HG03469 (cell line): Measurements from ENCODE around the gene PHF14.
A peak's percentile ranks its signal among the peaks of the same experiment; 100 is the strongest.
"Not testable (repeated sequence)": the region's sequence is repeated elsewhere in the genome, so short reads cannot be mapped to it uniquely, and the experiment has no call there.

Experiments used
- ATAC-seq: cut with Tn5 transposase; IDR thresholded peaks from one replicate; pipeline ENCODE4 v1.9.1; 2021; ENCODE audit warnings: mild to moderate bottlenecking, moderate library complexity, moderate number of reproducible peaks; ENCODE audit not compliant: unreplicated experiment

The PHF14 gene

GRCh38 chr7:10973061-10973941 is at the start of gene PHF14:
TSS of gene PHF14 (plus strand) at chr7:10973872. CDS start at chr7:10974324, 452 bp downstream.
- ATAC-seq = peak; percentile 90

GRCh38 chr7:10924370-10924769 is 49.3 kb upstream of the PHF14 start:
- no peak for ATAC-seq

DNA sequence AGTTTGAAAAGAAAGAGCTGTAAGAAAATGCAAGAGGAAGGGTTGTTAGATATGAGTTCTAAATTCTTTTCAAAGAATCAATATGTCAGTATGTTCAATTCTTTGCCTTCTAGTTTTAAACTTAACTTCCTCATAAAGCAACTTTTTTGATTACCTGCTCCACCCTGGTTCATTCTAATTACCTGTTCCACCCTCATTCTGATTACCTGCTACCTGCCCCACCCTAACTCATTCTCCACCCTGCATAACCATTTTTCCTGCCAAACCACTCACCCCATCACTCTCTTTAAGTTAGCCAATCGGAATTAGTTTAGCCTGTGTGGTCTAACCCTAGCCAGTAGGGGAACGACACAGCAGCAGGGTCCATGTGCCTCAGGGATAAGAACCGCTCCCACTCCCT is 45.5 kb upstream of the PHF14 start:
- ATAC-seq = not testable (repeated sequence)

DNA sequence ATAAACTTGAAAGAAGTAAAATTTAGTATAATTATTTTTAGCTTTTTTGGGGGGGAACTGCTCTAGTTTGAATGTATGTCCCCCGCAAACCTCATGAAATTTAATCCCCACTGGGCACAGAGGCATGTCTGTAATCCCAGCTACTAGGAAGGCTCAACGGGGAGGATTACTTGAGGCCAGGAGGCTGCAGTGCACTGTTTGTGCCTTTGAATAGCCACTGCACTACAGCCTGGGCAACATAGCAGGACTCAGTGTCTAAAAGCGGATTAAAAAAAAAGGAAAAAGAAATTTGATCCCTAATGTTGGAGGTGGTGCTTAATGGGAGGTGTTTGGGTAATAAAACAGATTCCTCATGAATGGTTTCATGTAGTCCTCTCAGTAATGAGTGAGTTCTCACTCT is 43.1 kb upstream of the PHF14 start:
- ATAC-seq = no peak

GRCh38 chr7:10931161-10931560 is 42.5 kb upstream of the PHF14 start:
- ATAC-seq = no peak

- ATAC-seq = no peak
Measured at GRCh38 chr7:10934292-10934691, 39.4 kb upstream of the PHF14 start.

DNA sequence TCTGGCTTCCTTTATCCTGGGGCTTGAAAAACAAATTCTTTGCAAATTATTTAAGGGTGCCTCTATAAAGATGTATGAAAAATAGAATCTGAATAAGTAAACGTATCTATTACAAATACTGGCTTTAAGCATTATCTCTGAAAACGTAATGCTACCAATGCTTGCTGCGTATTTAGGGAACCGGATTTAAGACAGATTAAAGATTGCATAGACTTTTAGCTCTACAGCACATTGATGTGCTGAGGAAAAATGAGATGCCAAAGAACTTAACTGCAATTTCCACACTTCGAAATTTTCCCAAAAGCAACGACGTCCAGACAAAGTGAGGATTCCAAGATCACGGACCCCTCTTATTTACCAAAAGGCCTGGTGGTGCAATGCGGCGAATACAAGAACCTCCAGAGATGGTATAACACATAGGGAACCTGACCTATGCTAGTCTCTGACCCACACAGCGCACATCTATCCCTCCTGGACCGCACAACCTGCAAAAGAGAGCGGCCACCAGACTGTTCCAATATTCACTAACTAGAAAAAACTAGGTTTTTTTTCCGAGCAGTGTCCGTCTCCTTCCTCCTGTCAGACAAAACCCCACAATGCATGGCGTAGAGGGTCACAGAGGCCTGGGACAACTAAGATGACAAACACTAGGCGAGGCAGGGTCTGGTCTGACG is 34.3 kb upstream of the PHF14 start:
- ATAC-seq = peak; percentile 0

GRCh38 chr7:10939911-10940703 is 33.6 kb upstream of the PHF14 start:
- ATAC-seq = peak; percentile 85

- no peak for ATAC-seq
Measured at GRCh38 chr7:10940704-10941355, 32.8 kb upstream of the PHF14 start.

DNA sequence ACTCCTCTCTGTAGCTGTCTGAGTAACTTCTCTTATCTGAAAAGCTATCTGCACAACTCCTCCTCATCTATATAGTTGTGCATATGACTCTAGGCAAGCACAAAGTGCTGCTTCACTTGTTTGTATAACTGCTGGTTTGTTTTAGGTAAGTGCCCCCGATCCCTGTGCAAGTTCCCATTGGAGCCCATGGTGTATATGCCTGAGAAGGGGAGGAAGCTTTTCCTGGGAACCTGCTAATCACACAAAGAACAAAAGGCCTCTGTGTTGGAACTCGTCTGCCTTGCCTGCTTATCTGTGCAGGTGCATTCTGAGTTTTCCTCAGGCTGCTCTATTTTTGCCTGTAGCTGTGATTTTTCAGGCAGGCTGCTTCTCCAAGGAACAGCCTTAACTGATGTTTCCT is 23.2 kb upstream of the PHF14 start:
- no peak for ATAC-seq

GRCh38 chr7:10950974-10951578 is 22.6 kb upstream of the PHF14 start:
- not testable (repeated sequence) for ATAC-seq

DNA sequence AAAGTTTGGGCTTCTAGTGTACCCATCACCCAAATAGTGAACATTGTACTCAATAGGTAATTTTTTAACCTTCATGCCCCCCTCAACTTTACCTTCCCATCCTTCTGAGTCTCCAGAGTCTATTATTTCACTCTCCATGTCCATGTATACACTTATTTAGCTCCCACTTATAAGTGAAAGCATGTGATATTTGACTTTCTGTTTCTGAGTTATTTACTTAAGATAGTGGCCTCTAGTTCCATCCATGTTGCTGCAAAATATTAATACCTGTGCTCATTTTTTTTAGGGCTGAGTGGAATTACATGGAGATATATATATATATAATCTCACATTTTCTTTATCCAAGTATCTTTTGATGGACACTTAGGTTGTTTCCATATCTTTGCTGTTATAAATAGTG is 21.1 kb upstream of the PHF14 start:
- ATAC-seq = no peak

- ATAC-seq = not testable (repeated sequence)
Measured at GRCh38 chr7:10953078-10953750, 20.5 kb upstream of the PHF14 start.

DNA sequence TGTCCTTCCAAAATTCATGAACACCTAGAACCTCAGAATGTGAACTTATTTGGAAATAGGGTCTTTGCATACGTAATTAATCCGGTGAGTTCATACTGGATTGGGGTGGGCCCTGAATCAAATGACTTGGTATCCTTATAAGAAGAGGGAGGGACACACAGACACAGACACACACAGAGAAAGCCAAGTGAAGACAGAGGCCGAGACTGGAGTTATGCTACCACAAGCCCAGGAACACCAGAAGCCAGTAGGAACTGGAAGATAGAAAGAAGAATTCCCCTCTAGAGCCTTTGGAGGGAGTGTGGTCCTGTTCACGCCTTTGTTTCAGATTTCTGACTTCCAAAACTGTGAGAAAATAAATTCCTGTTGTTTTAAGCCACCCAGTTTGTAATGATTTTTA is 17.1 kb upstream of the PHF14 start:
- ATAC-seq = no peak

GRCh38 chr7:10960242-10960641 is 13.4 kb upstream of the PHF14 start:
- ATAC-seq = not testable (repeated sequence)

GRCh38 chr7:10965016-10965415 is 8.7 kb upstream of the PHF14 start:
- ATAC-seq = not testable (repeated sequence)

- no peak for ATAC-seq
Measured at GRCh38 chr7:10972174-10972573, 1.5 kb upstream of the PHF14 start.

DNA sequence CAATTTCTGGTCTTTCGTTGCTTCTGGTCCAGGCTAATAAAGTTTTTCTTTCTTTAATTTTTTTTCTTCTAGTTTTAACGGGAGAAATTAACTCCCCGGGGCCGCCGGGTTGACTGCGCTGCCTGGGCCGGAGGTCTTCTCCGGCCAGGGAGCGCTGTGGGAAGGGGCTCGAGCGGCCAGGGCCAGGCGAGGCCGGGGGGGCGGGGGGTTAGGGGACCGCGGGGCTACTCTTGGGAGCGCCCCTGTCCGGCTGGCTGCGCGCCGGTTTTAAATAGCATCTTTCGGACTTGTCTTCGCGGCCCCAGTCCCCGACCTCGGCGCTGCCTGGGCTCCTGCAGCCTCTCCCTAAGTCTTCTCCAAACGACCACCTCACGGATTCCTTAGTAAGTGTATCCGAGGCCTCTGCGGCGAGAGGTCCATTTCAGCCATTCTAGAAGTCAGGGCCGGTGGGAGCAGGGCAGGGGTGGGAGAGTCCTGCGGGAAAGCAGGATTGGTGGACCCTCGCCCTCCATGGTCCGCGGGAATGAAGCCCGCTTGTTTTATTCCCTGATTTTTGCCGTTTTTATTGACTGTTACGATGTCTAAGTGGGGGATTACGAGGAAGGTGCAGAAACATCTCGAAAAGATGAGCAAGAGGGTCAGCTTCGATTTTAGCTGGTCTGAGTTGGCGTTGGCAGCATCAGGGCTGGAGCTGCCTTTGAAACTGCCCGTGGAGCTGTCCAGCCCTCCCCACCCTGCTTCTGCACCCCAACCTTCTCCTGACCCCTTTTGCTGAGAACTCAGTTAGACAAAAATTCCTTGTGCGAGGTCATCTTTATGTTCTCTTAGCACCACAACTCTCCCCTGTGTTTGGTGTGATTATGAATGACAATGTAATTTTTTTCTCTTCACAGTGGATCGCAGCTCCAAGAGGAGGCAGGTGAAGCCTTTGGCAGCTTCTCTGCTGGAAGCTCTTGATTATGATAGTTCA is 555 bp downstream of the PHF14 start:
- ATAC-seq = peak; percentile 2

- no peak for ATAC-seq
Measured at GRCh38 chr7:10977113-10977512, 3.4 kb downstream of the PHF14 start.
